Measurements from ENCODE around the gene MTCH1. TPM values are rescaled to one million over a fixed set of nuclear protein-coding genes. Genes with fewer than 3 reads are reported as not detected.
A peak's percentile ranks its signal among the peaks of the same experiment; 100 is the strongest.

Gene MTCH1, protein sequence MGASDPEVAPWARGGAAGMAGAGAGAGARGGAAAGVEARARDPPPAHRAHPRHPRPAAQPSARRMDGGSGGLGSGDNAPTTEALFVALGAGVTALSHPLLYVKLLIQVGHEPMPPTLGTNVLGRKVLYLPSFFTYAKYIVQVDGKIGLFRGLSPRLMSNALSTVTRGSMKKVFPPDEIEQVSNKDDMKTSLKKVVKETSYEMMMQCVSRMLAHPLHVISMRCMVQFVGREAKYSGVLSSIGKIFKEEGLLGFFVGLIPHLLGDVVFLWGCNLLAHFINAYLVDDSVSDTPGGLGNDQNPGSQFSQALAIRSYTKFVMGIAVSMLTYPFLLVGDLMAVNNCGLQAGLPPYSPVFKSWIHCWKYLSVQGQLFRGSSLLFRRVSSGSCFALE
- 163 and 184 TPM in 2 replicates for total RNA-seq (ENCODE audit: low replicate concordance)
- long read RNA-seq, transcript MTCH1-201 (12 exons, 2,006 nt) = major isoform, 8 of 41 reads
- long read RNA-seq, partial matches to known transcripts = 25 of 41 reads
- long read RNA-seq, other reads (novel, unspliced or antisense) = 4 of 41 reads

DNA sequence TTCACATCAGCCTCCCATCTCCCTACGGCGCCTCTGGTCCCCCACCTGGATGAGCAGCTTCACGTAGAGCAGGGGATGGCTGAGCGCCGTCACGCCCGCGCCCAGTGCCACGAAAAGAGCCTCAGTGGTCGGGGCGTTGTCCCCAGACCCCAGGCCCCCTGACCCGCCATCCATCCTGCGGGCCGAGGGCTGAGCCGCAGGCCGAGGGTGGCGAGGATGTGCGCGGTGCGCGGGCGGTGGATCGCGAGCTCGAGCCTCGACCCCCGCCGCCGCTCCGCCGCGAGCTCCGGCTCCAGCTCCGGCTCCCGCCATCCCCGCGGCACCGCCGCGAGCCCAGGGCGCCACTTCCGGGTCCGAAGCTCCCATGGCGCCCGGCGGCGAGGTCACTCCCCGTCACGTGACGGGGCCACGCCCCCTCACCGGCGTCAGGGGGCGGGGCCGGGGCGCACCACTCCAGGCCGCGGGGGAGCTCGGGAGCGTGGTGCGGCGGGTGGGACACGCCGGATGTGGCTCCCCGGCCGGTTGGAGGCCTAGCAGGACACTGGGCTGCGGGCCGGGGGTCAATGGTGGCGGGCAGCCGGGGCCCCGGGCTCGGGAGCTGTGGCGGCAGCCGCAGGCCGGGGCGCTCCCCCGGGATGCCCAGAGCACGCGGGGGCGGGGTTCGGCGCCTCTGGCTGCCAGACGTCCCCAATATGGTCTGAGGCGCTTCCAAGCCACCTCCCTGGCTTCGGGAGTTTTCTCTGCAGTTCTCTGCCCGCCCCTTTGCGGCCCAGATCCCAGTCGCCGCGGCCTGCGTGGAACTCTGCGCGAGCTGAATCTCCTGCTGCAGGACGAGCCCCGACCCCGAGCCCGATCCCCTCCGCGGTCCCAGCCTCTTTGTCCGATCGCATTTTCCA, at the start of gene MTCH1:
Gene MTCH1 (minus strand): TSS at position 389 of the 896 bp plus-strand sequence. CDS start 23 bp downstream, at position 366.
- Mint-ChIP-seq H3K4me3 (peak within 1 kb of the TSS; percentile 100), H3K9me3 (peaks cover 3% of the 10 kb centered on the region), H3K4me1 (ENCODE audit: unreplicated experiment) (peaks cover 21% of the 10 kb centered on the region), H3K27ac (peak within 1 kb of the TSS; percentile 98), H3K27me3 (no peaks in the 10 kb centered on the region), H3K36me3 (peaks cover 6% of the 10 kb centered on the region)
- peak; percentile 95 for DNase-seq (ENCODE audit: extremely low spot score, unreplicated experiment)
- TF ChIP-seq, protein P1, sequence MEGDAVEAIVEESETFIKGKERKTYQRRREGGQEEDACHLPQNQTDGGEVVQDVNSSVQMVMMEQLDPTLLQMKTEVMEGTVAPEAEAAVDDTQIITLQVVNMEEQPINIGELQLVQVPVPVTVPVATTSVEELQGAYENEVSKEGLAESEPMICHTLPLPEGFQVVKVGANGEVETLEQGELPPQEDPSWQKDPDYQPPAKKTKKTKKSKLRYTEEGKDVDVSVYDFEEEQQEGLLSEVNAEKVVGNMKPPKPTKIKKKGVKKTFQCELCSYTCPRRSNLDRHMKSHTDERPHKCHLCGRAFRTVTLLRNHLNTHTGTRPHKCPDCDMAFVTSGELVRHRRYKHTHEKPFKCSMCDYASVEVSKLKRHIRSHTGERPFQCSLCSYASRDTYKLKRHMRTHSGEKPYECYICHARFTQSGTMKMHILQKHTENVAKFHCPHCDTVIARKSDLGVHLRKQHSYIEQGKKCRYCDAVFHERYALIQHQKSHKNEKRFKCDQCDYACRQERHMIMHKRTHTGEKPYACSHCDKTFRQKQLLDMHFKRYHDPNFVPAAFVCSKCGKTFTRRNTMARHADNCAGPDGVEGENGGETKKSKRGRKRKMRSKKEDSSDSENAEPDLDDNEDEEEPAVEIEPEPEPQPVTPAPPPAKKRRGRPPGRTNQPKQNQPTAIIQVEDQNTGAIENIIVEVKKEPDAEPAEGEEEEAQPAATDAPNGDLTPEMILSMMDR (conservative IDR thresholded peaks at IDR 0.05) = no peak

DNA sequence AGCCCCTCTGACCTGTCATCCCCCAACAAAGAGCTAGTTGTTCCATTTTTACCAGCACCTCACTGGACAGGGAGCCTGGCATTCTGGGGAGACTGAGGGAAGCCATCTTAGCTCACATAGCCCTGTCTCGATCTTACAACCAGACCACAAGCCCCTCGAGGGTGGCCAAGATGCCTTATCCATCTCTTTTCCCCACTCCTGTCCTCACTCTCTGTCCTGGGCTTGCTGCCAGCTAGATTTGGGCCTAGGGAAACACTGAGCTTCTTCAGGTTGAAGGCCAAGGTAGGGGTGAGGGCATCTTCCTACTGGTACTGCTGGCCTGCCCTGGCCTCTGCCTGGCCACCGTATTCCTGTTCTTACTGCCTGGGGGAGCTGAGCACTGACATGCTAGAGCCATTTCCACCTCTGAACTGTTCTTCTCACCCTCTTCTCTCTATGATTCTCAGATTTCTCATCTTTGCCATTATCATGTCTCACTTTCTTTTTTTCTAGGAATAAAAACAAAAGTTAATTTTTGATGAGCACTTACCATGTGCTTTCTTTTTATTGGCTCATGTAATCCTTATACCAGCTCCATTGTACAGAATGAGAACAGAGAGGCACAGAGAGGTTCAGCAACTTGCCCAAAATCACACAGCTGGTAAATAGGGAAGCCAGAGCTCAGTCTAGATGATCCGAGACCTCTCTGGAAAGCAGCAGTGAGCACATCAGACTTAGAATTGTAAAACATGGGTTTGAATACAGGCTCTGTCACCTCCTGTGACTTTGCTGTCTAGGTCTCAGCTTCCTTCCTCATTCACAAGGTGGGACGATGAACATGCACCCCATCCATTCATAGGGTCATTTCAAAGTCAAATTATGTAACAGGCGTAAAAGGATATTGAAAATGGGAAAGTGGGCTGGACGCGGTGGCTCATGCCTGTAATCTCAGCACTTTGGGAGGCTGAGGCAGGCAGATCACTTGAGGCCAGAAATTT, 48.1 kb upstream of the MTCH1 start:
- DNase-seq (ENCODE audit: extremely low spot score, unreplicated experiment) = no peak
- no peak overlapping the region for H3K4me3 Mint-ChIP-seq
- peaks cover 7% of the 10 kb centered on the region for H3K4me1 Mint-ChIP-seq (ENCODE audit: unreplicated experiment)
- TF ChIP-seq, protein P1 (conservative IDR thresholded peaks at IDR 0.05) = no peak
- no peak overlapping the region for H3K27ac Mint-ChIP-seq
- no peaks in the 10 kb centered on the region for H3K36me3 Mint-ChIP-seq
- H3K9me3 Mint-ChIP-seq = no peaks in the 10 kb centered on the region
- no peaks in the 10 kb centered on the region for H3K27me3 Mint-ChIP-seq

DNA sequence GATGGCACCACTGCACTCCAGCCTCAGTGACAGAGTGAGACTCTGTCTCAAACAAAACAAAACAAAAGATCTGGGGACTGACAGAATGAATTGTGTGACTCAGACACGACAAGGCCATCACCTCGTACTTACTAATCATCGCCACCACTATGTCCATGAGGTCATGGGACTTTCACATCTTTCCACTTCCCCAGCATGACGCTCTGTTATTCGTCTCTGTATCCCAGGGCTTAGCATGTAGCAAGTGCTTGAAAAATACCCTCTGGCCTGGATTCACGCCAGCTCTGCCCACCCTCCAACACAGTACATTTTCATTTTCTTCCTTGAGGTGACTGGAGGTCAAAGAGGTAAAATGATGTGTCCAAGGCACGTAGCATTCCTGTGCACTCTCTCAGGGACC, 47.3 kb upstream of the MTCH1 start:
- no peak for DNase-seq (ENCODE audit: extremely low spot score, unreplicated experiment)
- no peaks in the 10 kb centered on the region for H3K27me3 Mint-ChIP-seq
- no peak overlapping the region for H3K4me3 Mint-ChIP-seq
- no peaks in the 10 kb centered on the region for H3K9me3 Mint-ChIP-seq
- TF ChIP-seq, protein P1 (conservative IDR thresholded peaks at IDR 0.05) = no peak
- no peaks in the 10 kb centered on the region for H3K36me3 Mint-ChIP-seq
- H3K27ac Mint-ChIP-seq = no peak overlapping the region
- peaks cover 1% of the 10 kb centered on the region for H3K4me1 Mint-ChIP-seq (ENCODE audit: unreplicated experiment)

DNA sequence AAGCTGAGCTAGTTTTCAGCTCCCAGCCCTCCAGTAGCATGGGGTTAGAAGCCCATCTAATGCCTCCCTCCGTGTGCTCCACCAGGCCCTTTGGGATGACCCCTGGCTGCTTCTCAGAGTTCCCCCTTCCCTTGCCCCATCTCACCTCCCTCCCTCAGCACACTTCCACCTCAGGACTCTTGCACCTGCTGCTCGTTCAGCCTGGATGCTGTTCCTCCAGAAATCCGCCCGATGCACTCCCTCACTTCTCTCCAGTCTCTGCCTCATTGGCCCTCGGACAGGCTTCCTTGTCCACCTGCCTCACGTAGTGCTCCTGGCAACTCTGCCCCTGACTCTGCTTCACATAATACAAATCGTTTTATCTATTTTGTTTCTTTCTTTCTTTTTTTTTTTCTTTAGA, 46.2 kb upstream of the MTCH1 start:
- TF ChIP-seq, protein P1 (conservative IDR thresholded peaks at IDR 0.05) = no peak
- no peaks in the 10 kb centered on the region for H3K36me3 Mint-ChIP-seq
- no peaks in the 10 kb centered on the region for H3K9me3 Mint-ChIP-seq
- no peak overlapping the region for H3K4me3 Mint-ChIP-seq
- H3K4me1 Mint-ChIP-seq (ENCODE audit: unreplicated experiment) = no peaks in the 10 kb centered on the region
- H3K27ac Mint-ChIP-seq = no peak overlapping the region
- no peak for DNase-seq (ENCODE audit: extremely low spot score, unreplicated experiment)
- no peaks in the 10 kb centered on the region for H3K27me3 Mint-ChIP-seq

DNA sequence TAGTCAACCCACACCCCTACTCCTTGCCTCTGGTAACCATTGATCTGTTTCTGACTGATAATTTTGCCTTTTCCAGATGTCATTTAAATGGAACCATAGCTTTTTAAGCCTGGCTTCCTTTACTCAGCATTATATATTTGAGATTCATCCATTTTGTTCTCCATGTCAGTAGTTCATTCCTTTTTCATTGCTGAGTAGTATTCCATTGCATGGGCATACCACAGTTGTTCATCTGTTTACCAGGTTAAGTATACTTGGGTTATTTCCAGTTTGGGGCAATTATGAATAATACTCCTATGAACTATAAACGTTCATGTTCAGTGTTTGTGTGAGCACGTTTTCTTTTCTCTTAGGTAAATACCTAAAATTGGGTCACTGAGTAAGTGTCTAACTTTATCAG, 44.6 kb upstream of the MTCH1 start:
- no peaks in the 10 kb centered on the region for H3K9me3 Mint-ChIP-seq
- H3K36me3 Mint-ChIP-seq = no peaks in the 10 kb centered on the region
- TF ChIP-seq, protein P1 (conservative IDR thresholded peaks at IDR 0.05) = no peak
- no peaks in the 10 kb centered on the region for H3K4me1 Mint-ChIP-seq (ENCODE audit: unreplicated experiment)
- peak overlapping the region; percentile 26 for H3K27ac Mint-ChIP-seq
- no peaks in the 10 kb centered on the region for H3K27me3 Mint-ChIP-seq
- no peak for DNase-seq (ENCODE audit: extremely low spot score, unreplicated experiment)
- no peak overlapping the region for H3K4me3 Mint-ChIP-seq
